ENCODE measurements around the gene HERC2.

HERC2 gene

DNA sequence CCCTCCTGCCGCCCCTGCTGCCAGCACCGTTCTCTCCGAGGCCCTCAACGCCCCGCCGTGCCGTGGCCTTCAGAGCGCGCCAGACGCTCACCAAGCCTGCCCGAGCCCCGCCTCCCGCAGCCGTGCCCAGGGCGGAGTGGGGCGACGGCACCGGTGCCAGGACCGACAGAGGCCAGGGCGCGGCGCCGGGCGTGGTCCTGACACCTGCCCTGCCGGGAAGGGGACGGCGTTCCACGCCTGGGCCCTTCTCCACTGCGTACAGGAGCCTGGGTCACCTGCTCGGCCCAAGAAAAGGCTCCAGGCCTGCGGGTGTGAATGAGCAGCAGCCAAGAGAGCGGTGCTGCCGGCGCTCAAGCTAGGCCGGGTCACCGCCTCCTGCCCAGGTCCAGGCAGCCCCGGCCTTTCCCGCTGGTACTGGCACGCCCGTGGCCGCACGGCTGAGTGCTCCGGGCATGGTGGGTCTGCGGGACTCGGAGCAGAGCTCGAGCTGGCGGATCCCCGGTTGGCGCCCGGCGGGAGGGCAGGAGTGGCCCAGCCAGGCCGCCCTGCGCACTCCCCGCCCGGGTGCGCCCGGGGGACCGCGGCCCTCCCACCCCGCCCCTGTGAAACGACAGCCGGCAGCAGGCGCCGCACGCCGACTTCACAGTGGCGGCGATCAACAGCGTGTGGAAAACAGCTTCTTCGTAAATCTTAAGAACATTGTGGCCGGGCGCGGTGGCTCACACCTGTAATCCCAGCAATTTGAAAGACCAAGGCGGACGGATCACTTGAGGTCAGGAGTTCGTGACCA, 227.1 kb downstream of the HERC2 start:
- H3K9me3 ChIP-seq (ENCODE audit: insufficient read depth, low read length), result no peaks in the 10 kb centered on the region
- TF ChIP-seq EZH2phosphoT487 (conservative IDR thresholded peaks at IDR 0.05; ENCODE audit: low read length), result no peak
- TF ChIP-seq, protein P1, sequence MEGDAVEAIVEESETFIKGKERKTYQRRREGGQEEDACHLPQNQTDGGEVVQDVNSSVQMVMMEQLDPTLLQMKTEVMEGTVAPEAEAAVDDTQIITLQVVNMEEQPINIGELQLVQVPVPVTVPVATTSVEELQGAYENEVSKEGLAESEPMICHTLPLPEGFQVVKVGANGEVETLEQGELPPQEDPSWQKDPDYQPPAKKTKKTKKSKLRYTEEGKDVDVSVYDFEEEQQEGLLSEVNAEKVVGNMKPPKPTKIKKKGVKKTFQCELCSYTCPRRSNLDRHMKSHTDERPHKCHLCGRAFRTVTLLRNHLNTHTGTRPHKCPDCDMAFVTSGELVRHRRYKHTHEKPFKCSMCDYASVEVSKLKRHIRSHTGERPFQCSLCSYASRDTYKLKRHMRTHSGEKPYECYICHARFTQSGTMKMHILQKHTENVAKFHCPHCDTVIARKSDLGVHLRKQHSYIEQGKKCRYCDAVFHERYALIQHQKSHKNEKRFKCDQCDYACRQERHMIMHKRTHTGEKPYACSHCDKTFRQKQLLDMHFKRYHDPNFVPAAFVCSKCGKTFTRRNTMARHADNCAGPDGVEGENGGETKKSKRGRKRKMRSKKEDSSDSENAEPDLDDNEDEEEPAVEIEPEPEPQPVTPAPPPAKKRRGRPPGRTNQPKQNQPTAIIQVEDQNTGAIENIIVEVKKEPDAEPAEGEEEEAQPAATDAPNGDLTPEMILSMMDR (IDR thresholded peaks at IDR 0.05; ENCODE audit: insufficient read depth, low read length, poor library complexity, severe bottlenecking), result no peak
- no peaks in the 10 kb centered on the region for H4K20me1 ChIP-seq (ENCODE audit: low read depth, low read length)
- no peaks in the 10 kb centered on the region for H3K79me2 ChIP-seq (ENCODE audit: insufficient read depth, low read length)
- peak overlapping the region; percentile 81 for H3K4me2 ChIP-seq (ENCODE audit: low read depth, low read length, poor library complexity, severe bottlenecking)
- H3K9me2 ChIP-seq (replicated peaks; ENCODE audit: insufficient read depth, low read length), result no peaks in the 10 kb centered on the region
- H3K27ac ChIP-seq (ENCODE audit: low read depth, low read length), result no peak overlapping the region
- no peak overlapping the region for H2AFZ ChIP-seq (ENCODE audit: low read depth, low read length, severe bottlenecking)
- no peak overlapping the region for H3K4me3 ChIP-seq (ENCODE audit: insufficient read depth, low read length, poor library complexity, severe bottlenecking)
- no peak overlapping the region for H3K9ac ChIP-seq (ENCODE audit: low read length)
- H3K27me3 ChIP-seq (ENCODE audit: low read length), result no peaks in the 10 kb centered on the region
- no peaks in the 10 kb centered on the region for H3F3A ChIP-seq (ENCODE audit: insufficient read depth)
- no peaks in the 10 kb centered on the region for H3K36me3 ChIP-seq (ENCODE audit: low read length)

DNA sequence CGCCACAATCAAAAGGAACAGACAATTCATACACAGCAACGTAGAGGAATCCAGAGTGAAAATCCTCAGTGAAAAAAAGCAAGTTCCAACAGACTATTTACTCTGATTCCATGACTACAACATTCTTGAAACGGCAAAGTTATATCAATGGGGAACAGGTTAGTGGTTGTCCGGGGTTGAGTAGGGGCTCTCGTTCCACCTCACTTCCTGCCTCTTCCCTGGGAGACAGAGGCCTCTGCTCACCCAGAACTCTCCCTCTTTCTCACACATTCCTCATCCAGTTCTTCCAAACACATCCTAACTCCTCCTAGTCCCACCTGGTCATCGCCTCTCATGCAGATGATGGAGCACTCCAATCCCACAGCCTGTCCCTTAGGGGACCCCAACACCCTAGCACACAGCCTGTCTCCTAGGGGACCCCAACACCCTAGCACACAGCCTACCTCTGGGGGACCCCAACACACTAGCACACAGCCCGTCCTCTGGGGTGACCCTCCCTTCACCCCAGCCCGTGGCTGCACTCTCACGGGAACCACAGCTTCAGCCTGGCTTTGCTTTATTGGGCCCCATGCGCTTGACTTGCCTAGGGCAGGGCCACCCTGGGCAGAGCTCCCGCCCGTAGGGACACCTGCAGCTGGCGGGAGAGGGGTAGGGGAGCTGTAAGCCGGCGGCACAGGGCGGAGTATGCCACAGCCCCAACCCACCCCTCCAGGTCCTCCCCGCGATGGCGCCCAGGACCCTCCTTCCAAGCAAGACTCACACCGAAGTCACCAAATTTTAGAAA, 228.0 kb downstream of the HERC2 start:
- TF ChIP-seq, protein P1 (IDR thresholded peaks at IDR 0.05; ENCODE audit: insufficient read depth, low read length, poor library complexity, severe bottlenecking), result no peak
- TF ChIP-seq EZH2phosphoT487 (conservative IDR thresholded peaks at IDR 0.05; ENCODE audit: low read length), result no peak
- H3K27me3 ChIP-seq (ENCODE audit: low read length), result no peaks in the 10 kb centered on the region
- no peaks in the 10 kb centered on the region for H3K9me2 ChIP-seq (replicated peaks; ENCODE audit: insufficient read depth, low read length)
- no peaks in the 10 kb centered on the region for H3K79me2 ChIP-seq (ENCODE audit: insufficient read depth, low read length)
- H4K20me1 ChIP-seq (ENCODE audit: low read depth, low read length), result no peaks in the 10 kb centered on the region
- H3K27ac ChIP-seq (ENCODE audit: low read depth, low read length), result no peak overlapping the region
- H3F3A ChIP-seq (ENCODE audit: insufficient read depth), result no peaks in the 10 kb centered on the region
- H3K4me3 ChIP-seq (ENCODE audit: insufficient read depth, low read length, poor library complexity, severe bottlenecking), result no peak overlapping the region
- H3K9me3 ChIP-seq (ENCODE audit: insufficient read depth, low read length), result no peaks in the 10 kb centered on the region
- no peaks in the 10 kb centered on the region for H3K36me3 ChIP-seq (ENCODE audit: low read length)
- no peak overlapping the region for H3K4me2 ChIP-seq (ENCODE audit: low read depth, low read length, poor library complexity, severe bottlenecking)
- no peak overlapping the region for H2AFZ ChIP-seq (ENCODE audit: low read depth, low read length, severe bottlenecking)
- H3K9ac ChIP-seq (ENCODE audit: low read length), result no peak overlapping the region

DNA sequence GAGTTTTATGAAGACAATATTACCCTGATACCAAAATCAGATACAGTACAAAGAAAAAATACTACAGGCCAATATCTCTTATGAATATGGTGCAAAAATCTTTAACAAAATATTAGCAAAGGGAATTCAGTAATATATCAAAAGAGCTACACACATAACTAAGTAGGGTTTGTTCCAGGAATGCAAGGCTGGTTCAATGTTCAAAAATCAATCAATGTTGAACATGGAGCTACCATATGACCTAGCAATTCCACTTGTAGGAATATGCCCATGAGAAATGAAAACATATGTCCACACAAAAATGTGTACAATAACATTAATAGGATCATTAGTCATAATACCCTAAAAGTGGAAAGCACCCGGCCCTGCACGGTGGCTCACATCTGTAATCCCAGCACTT, 230.7 kb downstream of the HERC2 start:
- TF ChIP-seq, protein P1 (IDR thresholded peaks at IDR 0.05; ENCODE audit: insufficient read depth, low read length, poor library complexity, severe bottlenecking), result no peak
- no peak for TF ChIP-seq EZH2phosphoT487 (conservative IDR thresholded peaks at IDR 0.05; ENCODE audit: low read length)
- no peak overlapping the region for H3K27ac ChIP-seq (ENCODE audit: low read depth, low read length)

More for the DNA sequence above, 230.7 kb downstream of the HERC2 start:
- H3K9ac ChIP-seq (ENCODE audit: low read length), result no peak overlapping the region
- H2AFZ ChIP-seq (ENCODE audit: low read depth, low read length, severe bottlenecking), result no peak overlapping the region
- no peaks in the 10 kb centered on the region for H4K20me1 ChIP-seq (ENCODE audit: low read depth, low read length)
- no peaks in the 10 kb centered on the region for H3K36me3 ChIP-seq (ENCODE audit: low read length)
- H3K4me2 ChIP-seq (ENCODE audit: low read depth, low read length, poor library complexity, severe bottlenecking), result no peak overlapping the region
- H3K9me2 ChIP-seq (replicated peaks; ENCODE audit: insufficient read depth, low read length), result no peaks in the 10 kb centered on the region
- H3K9me3 ChIP-seq (ENCODE audit: insufficient read depth, low read length), result no peaks in the 10 kb centered on the region
- no peaks in the 10 kb centered on the region for H3F3A ChIP-seq (ENCODE audit: insufficient read depth)
- H3K4me3 ChIP-seq (ENCODE audit: insufficient read depth, low read length, poor library complexity, severe bottlenecking), result no peak overlapping the region
- no peaks in the 10 kb centered on the region for H3K79me2 ChIP-seq (ENCODE audit: insufficient read depth, low read length)
- no peaks in the 10 kb centered on the region for H3K27me3 ChIP-seq (ENCODE audit: low read length)
